Myocyte (in vitro differentiated cells): ENCODE measurements around the gene ALG6. TPM values are rescaled to one million over a fixed set of nuclear protein-coding genes. Genes with fewer than 3 reads are reported as not detected.

Experiments
- DNase-seq: peaks from one replicate; pipeline ENCODE4 v3.0.0-alpha.2; 2012; ENCODE audit warnings: low read depth
- microRNA-seq: library from miRNA; unstranded; fragments of <30 nt; microRNA quantifications from one replicate; pipeline ENCODE4, GENCODE V29; 2016
- total RNA-seq: library from RNA; depleted of rRNA; stranded (reverse); fragments of >200 nt; gene quantifications from 2 replicates; pipeline ENCODE4 v1.2.3, GENCODE V29; 2014

ALG6 gene
- total RNA-seq, 1 donor from 2014 or later = 7.5 TPM

DNA sequence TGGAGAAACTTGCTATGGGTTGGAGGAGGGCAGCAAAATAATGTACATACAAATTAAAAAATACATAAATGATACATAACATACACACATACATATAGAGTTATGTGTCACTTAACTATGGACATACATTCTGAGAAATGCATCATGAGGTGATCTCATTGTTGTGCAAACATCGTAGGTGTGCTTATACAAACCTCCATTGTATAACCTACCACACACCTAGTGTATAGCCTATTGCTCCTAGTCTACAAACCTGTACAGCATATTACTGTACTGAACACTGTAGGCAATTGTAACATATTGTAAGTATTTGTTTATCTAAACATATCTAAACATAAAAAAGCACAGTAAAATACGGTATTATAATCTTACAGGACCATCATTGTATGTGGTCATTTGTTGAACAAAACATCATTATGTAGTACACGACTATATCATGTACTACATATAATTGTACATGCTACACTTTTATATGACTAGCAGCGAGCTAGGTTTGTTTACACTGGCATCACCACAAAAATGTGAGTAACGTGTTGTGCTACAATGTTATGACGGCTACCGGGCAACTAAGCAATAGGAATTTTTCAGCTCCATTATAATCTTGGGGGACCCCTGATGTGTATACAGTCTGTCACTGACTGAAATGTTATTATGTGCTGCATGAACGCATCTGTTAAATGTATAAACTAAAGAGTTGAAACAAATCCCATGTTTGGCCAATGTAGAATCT, 120.1 kb downstream of the ALG6 start:
- no peak for DNase-seq

Small RNAs within 50 kb of the gene (microRNA-seq; reads per million reads assigned to microRNA genes)
- gene MIR6068 = not detected

Other genes with a start within 250 kb of the ALG6 start
- 0.05 TPM in 1 of 2 replicates, not detected in the other for gene FOXD3, start 45.1 kb upstream of the ALG6 start, total RNA-seq
- 13.7 and 18.1 TPM in 2 replicates for gene ITGB3BP, start 155.6 kb downstream of the ALG6 start, total RNA-seq
- gene EFCAB7, start 155.9 kb downstream of the ALG6 start, total RNA-seq = 8.8 and 9.8 TPM in 2 replicates
- gene PGM1, start 225.8 kb downstream of the ALG6 start, total RNA-seq = 100 and 101 TPM in 2 replicates